NB4 (cell line): ENCODE data around the gene HOXC5.

Source experiments
- MYC ChIP-seq: IDR thresholded peaks from 2 replicates; pipeline ENCODE4 v1.6.1; 2011; ENCODE audit warnings: low read depth, low read length
- POLR2A ChIP-seq: IDR thresholded peaks from 2 replicates; pipeline ENCODE4 v1.6.1; 2011; ENCODE audit warnings: mild to moderate bottlenecking; ENCODE audit not compliant: insufficient read length; ENCODE audit errors: extremely low read depth
- TF ChIP-seq, protein P1 (sequence below): IDR thresholded peaks from 2 replicates; pipeline ENCODE4 v1.6.1; 2011; ENCODE audit warnings: low read depth, low read length
- TF ChIP-seq, protein P2 (sequence below): IDR thresholded peaks from one replicate; pipeline ENCODE4 v1.5.1; 2012; ENCODE audit warnings: low read depth, low read length

DNA sequence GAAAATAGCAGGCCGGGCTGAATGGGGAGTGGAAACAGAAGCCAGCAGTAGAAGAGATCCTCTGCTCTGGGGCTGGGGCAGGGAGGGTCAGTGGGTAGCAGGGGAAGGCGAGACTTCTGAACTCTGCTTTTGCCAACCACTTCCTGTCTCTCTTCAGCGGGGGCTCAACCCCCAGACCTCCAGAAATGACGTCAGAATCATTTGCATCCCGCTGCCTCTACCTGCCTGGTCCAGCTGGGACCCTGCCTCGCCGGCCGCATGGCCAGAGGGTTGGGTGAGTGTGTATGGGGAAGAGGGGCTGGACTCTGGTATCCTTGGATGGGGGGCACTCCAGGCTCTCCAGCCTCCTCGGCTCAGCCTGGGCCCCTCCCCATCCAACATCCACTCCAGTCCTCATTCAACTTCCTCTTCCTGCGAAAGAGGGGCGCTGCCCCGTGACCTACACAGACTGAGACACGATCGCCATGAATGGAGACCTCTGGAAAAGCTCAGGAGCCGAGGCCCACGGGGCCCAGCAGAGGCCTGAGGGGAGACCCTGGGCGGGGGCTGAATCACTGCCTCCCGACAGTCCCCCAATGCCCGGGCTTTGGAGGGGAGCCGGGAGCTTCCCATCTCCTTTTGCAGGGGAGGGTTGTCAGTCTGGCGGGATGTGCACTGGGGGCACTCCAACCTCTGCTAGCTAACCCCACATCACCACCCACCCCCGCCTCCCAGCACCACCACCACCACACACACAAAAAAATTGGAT is 20.3 kb downstream of the HOXC5 start:
- TF ChIP-seq, protein P1, sequence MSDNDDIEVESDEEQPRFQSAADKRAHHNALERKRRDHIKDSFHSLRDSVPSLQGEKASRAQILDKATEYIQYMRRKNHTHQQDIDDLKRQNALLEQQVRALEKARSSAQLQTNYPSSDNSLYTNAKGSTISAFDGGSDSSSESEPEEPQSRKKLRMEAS = no peak
- TF ChIP-seq, protein P2, sequence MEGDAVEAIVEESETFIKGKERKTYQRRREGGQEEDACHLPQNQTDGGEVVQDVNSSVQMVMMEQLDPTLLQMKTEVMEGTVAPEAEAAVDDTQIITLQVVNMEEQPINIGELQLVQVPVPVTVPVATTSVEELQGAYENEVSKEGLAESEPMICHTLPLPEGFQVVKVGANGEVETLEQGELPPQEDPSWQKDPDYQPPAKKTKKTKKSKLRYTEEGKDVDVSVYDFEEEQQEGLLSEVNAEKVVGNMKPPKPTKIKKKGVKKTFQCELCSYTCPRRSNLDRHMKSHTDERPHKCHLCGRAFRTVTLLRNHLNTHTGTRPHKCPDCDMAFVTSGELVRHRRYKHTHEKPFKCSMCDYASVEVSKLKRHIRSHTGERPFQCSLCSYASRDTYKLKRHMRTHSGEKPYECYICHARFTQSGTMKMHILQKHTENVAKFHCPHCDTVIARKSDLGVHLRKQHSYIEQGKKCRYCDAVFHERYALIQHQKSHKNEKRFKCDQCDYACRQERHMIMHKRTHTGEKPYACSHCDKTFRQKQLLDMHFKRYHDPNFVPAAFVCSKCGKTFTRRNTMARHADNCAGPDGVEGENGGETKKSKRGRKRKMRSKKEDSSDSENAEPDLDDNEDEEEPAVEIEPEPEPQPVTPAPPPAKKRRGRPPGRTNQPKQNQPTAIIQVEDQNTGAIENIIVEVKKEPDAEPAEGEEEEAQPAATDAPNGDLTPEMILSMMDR = no peak
- TF ChIP-seq MYC (no peak), POLR2A (no peak)
